ENCODE data around the gene TRAK1.

Gene TRAK1

DNA sequence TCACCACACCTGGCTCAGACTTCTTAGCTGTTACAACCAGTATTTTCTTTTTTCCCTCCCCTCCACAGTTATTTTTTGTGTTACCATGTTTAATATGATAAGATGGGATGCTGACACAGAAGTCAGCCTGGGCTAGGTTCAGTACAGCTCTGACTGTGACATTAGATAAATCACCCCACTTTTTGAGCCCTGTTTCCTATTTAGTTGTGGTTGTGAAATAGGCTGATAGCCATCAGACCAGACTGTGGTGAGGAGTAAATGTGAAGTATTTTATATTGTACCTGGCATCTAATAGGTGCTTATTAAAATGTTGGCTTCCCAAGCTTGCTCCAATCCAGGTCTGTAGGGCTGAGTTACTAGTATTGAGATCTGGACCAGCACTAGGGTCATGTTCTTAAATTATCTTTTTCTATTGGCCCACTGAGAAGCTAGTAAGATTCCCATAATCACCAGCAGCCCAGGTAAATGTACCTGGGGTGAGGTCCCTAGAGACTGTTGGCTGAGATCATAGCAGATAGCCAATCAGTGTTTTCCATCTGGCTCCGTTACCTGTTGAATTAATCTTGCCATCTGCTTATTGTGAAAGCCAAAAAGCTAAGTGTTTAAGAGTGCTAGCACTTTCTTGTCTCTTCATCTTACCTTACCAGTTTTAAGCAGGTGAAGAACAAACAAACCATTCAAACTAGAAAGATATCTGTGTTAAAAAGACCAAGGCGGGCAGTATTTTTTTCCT lies 113.9 kb downstream of the TRAK1 start:
- DNase-seq (ENCODE audit: low spot score), result no peak

DNA sequence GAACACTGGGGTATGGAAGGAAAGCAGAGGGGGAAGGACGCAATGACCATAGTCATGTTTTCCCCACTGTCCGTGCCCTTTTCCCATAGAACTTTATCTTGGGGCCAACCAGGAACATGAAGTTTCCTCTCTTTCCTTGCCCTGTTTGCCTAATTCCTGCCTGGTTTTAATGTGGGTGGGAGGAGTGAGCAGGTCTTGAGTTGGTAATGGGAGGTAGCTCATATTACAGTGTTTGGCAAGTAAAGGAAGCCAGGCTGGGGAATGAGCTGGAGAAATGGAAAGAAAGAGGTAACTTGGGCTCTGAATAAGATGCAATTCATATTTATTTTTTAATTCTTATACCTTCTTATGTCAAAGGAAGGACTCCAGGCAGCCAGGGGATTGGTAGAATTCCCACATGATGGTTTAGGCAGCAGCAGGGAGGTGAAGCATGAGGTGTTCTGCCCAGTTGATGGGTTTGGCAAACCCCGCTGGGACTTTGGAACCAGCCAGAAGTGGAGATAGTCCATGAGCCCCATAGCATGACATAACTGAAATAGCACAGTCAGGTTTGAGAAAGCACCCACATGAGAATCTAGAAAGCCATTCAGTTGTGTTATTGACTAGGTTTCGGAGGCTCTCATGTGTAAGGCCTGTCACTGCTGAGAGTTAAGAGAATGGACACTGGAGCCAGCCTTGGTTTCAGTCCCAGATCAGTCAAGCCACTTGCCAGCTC lies 114.8 kb downstream of the TRAK1 start:
- no peak for DNase-seq (ENCODE audit: low spot score)

DNA sequence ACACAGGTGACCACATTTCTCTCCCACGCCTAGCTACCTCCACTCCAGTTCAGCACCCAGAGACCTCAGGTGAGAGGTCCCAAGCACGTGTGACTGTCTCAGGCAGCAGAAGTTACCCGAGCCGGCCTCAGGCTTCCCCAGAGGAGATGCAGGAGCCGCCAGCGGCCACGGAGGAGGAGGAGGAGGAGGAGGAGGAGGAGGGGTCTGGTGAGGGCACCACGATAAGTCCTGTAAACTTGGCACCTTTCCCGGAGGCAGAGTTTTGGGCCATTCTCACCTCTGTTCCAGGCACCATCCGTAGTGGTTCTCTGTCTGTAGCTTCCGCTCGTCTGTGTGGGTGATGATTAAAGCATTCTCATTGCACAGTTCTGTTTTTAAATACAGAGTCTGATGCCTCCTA lies 118.8 kb downstream of the TRAK1 start:
- DNase-seq (ENCODE audit: low spot score), result no peak

DNA sequence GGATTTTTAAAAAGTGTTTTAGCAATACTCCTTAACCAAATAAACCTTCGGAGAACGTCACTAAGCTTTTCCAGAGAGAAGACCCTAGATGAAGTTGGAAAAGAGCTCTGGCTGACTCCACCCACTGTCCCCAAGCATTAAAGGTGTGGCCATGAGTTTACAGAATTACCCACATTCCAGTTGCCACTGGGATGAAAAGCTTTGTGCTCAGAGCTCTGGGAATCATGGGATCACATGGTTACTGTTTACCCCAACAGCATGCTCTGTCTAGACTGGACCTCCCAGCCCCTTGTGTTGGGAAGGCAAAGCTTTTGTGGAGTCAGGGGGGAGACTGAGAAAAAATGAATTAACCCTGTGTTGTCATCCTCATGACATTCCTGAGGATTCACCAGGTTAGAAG lies 119.6 kb downstream of the TRAK1 start:
- no peak for DNase-seq (ENCODE audit: low spot score)

DNA sequence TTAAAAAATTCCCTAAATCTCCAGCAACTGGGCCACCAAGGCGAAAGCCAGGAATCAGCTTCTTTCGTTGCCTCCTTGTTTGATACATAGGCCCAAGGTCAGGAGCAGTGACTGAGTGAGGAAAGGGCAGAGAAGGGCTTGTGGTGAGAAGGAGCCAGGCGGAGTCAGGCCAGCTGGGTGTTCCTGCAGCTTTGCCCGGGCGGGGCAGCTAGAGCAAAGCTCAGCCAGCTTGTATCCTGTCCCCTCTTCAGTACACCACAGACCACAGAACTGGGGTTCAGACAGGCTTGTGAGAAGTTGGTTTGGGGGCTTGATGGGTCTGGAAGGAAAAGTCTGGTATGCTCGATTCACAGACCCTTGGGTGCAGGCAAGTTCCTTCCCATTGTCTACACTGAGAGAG lies 122.3 kb downstream of the TRAK1 start:
- DNase-seq (ENCODE audit: low spot score), result no peak

DNA sequence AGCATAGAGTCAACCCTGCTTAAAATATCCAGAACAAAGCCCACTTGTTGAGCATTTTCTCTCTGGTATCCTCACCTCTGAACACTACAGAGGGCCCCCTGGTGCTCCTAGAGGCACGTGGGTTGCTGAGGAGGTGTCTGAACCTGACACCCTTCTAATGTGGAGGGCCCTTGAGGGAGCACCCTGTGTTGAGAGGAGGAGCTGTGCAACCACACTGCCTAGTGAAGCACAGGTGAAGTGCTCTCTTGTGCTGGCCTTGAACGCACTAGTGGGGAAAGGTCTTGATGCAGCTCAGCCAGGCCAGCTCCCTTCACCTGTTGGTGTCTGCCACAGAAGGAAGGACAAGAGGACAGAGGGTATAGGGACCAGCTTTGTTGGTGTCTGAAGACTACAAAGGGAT lies 122.9 kb downstream of the TRAK1 start:
- DNase-seq (ENCODE audit: low spot score), result no peak

DNA sequence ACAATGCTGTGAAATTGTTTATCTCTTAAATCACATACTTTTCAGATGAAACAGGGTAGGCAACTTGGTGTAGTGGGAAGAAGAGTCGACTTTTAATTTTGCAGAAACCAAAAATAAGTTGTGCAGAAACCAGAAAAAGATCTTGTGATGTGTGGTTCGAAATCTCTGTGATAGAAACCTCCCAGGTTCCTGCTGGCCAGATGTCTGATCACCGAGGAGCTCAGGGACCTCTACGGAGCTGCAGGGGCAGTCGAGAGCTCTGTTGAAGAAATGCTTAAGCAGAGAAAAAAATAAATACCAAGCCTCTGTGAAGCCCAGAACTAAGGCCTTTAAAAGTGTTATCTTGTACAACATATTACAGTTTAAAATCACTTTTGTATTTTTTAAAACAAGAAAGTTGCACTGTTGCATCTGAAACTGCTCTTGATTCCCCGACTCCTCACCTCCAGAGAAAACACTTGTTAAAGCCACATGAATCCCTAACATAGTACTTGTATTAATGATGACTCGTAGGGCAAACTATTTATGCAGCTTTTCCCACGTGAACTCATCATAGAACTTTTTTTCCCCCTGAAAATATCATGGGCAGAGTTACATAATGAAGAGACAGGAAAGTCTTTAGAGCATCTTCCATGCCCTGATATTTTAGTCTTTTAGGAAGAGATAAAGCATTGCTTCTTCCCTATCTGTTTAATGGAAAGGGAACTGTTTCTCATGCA lies 123.6 kb downstream of the TRAK1 start:
- no peak for DNase-seq (ENCODE audit: low spot score)

DNA sequence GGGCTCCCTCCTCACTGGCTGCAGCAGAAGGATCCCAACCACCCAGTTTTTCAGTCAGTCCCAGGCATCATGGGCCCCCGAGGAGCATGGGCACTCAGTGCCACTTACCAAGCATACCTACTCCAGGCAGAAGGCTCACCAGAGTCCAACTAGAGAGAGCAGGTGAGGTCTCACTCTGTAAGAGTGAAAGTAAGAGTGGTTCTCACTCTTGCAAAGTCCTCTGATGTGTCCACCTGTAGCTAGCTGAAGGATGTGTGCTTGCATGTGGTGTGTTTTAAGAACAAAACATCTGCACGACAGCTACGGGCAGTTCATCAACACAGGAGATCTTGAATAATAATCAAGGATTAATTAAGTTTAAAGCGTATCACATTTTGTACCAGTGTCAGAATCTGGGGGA lies 125.1 kb downstream of the TRAK1 start:
- DNase-seq (ENCODE audit: low spot score), result no peak

DNA sequence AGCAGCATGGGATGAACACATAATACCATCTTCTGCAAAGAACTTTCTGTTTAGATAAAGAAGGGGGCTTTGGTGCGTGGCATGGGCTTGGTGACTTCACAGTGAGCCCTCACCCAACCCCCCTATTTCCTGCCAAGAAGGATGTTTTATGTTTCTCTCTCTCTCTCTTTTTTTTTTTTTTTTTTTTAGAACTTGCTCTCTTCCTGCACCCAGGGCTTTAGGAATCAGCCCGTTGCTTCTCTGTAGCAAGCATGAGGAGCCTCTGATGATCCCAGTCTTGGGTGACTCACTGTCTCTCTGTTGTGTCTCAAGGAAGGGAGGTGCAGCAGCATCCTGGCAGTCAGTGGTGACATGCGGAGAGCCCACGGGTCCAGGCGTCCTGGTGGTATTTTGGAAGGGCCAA lies 125.8 kb downstream of the TRAK1 start:
- no peak for DNase-seq (ENCODE audit: low spot score)

DNA sequence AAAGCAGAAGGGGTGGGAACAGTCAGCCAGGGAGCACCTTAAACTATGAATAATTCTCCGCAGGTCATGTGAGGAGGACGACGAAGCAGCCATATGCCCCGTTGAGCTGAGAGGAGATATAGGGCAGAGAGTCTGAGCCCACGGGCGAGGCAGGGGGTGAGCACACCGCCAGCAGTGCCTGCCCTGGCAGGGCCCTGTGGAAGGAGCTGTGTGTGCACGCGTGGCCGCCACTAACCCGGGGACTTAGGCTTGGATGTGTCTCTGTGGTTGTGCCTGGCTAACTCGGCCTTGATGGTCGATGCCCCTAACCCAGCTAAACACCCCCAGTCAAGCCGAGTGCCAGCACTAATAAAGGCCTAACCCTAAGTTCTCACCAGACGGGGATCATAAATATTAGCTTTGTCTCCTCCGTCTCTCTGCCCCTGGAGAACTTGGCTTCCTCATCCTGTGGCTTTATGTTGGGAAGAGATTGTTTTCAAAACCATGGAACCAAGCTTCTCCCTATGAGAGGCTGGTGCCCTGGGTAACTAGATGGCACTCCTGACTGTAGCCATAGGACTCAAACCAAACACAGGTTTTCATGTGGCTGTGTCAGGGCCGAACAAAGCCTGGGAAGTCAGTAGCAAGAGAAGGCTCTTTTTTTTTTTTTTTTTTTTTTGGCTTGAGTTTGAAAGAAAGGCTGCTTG lies 129.4 kb downstream of the TRAK1 start:
- DNase-seq (ENCODE audit: low spot score), result no peak

DNA sequence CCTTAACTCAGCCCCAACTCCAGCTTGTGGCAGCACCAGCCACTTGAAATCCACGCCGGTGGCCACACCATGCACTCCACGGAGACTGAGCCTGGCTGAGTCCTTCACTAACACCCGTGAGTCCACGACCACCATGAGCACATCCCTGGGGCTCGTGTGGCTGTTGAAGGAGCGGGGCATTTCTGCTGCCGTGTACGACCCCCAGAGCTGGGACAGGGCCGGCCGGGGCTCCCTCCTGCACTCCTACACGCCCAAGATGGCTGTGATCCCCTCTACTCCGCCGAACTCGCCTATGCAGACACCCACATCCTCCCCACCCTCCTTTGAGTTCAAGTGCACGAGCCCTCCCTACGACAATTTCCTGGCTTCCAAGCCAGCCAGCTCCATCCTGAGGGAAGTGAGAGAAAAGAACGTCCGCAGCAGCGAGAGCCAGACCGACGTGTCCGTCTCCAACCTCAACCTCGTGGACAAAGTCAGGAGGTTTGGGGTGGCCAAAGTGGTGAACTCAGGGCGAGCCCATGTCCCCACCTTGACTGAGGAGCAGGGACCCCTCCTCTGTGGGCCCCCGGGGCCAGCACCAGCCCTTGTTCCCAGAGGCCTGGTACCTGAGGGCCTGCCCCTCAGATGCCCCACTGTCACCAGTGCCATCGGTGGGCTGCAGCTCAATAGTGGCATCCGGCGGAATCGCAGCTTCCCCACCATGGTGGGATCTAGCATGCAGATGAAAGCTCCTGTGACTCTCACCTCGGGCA lies 132.0 kb downstream of the TRAK1 start:
- no peak for DNase-seq (ENCODE audit: low spot score)

DNA sequence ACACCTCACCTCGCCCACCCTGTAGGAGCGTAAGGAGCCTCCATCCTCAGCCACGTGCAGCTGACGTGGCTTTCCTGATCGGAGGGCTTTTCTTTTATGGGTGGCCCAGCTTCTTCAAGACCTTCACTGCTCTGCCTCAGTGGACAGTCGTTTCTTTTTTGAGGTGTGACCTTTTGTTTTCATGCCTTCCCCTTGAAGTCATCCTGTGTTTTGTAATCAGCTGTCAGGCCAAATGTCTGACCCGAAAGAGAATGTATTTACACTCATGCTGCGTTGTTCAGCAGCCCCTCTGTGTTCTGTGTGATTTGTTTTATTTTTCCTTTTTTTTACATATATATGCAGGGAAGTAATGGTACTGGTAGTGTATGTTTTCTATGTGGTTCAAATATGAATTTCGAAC lies 133.0 kb downstream of the TRAK1 start:
- no peak for DNase-seq (ENCODE audit: low spot score)

DNA sequence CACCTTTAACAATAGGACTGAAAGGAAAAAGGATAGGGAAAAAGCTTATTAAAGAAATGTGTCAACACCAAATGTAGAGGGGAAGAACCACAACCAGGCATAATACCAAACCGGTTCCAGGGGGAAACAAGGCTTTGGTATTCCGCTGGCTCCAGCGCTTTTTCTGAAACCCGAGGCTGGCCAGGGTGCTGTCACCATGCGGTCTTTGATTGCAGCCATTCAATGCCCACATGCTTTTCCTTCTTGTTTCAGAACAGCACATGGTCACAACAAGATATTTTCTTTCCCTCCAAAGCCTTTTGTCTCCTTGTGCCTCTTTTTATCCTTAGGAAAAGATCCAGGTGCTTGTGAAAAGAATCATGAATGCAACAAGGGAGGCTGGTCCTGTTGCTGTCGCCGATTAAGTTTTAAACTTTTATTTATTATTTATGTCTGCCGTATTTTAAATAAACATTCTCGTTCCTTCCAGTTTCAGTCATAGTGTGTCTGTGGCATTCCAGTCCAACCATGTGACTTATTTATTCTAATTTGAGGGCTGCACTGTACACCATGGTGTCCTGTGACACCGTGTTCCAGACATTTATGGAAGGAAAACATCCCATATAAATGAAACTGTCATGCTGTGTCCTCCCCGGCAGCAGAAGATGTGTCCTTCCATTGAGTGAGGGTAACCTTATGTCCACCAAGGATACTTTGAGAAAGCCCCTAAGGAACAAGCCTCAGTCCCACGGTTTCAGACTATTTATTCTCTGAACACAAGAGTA lies 133.7 kb downstream of the TRAK1 start:
- DNase-seq (ENCODE audit: low spot score), result no peak

DNA sequence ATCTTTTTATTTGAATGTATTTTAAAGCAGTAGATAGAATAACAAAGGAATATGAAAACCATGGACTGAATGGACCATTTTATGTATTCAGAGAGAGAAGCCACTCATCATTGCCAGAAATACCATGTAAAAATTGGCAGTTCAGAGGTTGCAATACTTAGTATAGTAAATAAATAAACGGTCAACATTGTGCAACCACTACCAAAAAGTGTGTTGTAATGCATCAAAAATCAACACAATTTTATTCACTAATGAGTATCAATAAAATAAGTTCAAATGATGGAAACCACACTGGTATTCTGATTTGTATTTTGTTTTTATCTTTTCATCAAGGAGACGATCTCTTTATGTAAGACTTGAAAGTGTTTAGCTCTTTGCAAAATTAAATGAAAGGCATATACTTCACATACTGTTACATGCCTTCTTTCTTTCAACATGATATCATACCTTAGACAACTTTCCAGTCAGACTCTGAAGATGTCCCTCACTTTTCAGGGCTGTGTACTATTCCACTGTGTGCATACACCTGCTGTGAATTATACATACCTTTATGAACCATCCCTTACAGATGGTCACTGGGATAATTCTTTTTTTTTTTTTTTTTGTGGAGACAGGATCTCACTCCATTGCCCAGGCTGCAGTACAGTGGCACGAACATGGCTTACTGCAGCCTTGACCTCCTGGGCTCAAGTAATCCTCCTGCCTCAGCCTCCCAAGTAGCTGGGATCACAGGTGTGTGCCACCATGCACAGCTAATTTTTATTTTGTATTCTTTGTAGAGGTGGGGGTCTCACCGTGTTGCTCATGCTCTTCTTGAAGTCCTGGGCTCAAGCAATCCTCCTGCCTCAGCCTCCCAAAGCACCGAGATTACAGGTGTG lies 134.6 kb downstream of the TRAK1 start:
- DNase-seq (ENCODE audit: low spot score), result no peak

DNA sequence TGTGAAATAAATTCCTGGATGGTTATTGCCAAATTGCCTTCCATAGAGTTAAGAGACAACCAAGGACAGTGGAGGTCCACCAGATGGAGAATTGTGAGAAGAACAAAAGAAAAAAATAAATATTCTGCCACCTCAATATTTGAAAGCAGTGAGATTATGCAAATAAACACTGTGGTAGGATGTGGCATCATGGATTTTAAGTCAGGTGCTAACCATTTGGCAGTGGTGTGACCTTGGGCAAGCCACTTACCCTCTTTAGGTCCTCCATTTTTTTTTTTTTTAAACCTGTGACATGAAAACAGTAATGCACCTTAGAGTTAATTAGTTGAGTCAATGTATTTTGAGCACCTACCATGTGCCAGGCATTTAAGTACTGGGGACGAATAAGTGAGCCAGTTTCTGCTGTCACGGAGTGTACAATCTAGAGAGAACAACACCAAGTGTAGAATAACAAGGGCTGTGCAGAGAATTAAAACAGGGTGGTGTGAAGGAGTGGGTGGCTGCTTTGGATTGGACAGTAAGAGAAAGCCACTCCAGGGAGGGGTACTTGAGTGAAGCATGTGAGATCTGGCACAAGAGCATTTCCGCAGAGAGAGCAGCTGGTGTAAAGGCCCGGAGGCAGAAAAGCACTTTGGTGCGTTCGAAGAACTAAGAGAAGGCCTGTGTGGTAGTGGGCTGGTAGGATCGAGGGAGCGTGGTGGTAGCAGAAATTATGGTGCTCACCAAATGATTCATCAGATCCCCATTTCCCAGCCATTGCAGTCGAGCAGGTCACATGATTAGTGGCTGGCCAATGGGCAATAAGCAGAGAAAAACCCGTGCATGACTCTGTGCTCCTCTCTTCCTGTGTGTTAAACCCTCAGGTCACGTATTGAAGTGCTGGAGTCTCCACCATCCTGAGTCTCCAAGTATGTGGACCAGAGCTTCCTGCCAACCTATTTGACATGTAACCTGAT lies 135.6 kb downstream of the TRAK1 start:
- no peak for DNase-seq (ENCODE audit: low spot score)

DNA sequence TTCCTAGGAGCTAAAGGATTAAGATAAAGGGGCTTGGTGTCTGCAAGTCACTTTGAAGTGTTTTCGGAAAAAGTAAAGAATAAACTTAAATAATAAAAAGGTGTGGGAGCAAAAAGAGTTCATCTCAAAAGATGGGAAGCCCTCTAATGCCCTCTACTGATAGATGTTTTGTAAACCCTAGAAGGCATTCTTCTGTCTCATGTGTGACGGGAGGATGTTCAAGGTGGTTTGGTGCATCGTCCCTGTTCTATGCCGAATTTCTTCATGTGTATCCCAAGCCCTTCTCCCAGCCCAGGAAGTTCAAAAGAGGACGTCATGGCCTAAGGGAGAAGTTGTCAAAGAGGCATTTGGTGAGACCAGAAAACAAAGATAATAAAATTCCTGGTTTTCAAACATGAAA lies 137.6 kb downstream of the TRAK1 start:
- no peak for DNase-seq (ENCODE audit: low spot score)

DNA sequence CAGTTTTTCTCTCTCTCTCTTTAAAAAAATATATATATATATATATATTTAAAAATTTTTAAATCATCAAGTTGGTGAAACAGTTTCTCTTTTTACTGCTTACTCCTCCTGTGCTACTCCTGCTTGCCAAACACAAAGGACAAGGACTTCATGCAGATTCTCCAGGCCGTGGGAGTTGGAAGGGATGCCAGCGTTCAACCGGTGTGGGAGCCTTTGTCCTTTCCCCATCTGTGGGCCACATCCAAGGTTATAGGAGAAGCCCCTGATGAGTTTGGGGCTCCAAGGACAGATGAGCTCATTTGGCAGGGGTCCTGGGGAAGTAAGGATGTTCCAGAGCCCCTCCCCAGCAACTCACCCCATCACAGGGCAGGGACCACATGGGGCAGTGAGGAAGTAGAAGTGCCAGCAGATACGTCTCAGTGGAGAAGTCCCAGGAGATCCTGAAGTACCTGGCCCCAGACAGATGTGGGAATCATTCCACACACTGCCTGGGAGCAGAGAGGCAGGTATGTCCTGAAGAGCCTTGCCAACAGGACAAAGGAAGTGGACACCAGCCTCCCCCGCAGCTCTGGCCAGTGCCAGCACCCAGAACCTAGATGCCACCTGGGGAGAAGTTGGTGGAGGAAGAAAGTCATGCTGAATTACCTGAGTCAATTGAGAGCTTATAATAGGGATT lies 138.2 kb downstream of the TRAK1 start:
- DNase-seq (ENCODE audit: low spot score), result no peak

DNA sequence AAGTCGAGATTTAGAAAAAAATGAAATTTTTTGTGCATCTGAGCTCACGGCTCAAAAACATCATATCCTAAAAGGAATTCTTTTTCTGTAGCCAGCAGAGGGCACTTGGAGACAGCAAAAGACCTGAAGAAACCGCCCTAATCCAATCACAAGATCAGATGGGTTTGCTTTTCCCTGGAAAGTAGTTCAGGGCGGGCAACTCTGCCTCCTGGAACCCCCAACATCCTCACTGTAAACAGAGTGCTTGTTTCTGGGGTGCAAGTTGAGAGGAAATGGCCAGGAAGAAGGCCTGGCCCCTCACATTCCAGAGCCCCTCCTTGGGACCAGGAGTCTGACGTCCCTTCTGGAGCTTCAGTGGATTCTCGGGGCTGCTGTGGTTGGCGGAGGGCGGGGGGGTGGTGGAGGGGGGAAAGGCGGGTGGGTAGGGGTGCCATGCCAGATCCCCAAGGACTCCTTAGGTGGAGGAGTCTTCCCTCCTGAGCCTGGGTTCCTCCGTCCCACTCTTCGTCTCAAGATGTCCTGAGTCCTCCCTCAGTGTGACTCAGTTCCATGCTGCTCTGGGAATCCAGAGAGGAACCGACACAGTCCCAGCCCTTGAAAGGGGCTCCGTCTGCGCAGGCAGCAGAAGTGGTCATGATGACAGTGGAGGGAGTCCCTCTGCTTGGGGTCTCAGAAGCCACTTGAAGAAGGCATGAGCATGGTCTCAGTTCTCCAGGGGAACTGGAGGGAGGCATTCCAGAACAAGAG lies 139.0 kb downstream of the TRAK1 start:
- DNase-seq (ENCODE audit: low spot score), result no peak
